CD4-positive, alpha-beta T cell treated with Interleukin-12 subunit alpha and Interleukin-12 subunit beta, for 1 hour (primary cell): ENCODE results near the gene TPPP2.
"Not testable (repeated sequence)": the region's sequence is repeated elsewhere in the genome, so short reads cannot be mapped to it uniquely, and the experiment has no call there.

Experiments used
- DNase-seq: peaks from one replicate; pipeline ENCODE4 v3.0.0-alpha.2; 2020

The TPPP2 gene

DNA sequence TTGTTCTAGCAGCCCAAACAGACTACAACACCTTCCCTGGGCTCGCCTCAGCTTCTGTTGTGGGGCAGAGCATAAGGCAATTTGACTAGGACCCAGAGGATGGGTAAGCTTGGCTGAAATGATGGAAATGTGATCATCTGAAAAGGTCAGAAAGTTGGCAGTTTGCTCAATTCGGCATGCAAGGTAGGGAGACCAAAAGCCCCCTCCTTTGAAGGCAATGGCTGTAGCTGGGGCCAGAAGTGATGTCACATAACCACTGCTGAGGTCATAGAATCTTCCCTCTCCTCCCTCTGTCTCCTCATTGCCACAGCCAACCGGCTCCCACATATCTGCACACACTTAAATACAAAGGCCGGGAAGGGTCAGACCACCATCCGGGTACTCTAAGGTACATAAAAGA, at the start of gene TPPP2:
Gene TPPP2 (plus strand): TSS at position 301 of the 400 bp plus-strand sequence. CDS start 365 bp downstream, outside the sequence.
- no peak for DNase-seq

DNA sequence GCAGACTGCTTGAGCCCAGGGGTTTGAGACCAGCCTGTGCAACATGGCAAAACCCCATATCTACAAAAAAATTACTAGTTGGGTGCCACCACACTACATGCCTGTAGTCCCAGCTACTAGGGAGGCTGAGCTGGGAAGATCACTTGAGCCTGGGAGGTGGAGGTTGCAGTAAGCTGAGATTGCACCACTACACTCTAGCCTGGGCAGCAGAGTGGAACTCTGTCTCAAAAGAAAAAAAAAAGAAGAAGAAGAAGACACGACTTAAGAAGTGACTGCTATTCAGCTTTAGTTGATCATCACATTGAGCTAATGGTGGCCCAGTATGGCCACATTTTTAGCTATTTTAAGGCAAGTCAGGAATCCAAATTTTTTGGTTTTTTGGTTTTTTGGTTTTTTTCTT, 49.1 kb upstream of the TPPP2 start:
- DNase-seq, result no peak

DNA sequence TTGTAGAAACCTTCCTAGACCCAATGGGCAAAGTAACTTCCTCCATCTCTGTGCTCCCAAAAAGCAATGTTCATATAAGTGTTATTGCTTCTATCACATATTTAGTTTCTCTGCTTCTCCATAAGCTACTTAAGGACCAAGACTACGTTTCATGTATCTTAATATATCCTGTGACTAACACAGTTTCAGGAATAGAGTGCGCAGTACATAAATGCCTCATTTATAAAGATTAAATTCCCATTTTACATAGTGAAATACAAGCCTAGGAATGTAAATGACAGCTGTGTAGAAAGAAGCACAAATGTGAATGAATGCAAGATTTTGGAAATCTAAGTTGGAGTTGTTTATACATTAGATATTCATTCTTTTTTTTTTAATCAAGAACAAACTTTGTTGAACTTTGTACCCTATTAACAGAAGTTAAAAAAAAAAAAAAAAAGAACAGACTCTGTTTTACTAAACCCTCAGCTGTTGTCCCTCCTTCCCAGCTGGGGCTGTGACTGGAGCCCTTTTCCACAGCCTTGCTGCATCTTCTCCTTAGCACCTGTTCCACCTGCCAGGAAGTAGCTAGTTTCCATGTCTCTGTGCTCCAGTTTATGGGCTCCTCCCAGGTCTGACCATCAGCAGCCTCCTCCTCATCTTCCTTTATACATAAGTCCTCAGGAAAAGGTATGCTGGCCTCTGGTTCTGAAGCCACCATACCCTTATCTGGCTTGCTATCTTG, 47.2 kb upstream of the TPPP2 start:
- no peak for DNase-seq

DNA sequence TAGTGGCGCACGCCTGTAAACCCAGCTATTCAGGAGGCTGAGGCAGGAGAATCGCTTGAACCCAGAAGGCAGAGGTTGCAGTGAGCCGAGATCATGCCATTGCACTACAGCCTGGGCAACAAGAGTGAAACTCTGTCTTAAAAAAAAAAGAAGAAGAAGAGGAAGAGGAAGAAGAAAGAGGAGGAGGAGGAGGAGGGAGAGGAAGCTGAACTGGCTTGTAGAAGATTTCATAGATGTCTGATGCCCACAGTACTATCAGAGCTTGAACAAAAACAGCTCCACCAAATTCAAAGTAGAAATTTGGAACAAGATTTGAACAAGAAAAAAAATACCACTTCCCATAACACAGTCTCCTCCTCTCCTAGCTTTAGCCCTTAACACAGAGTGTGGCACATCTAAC, 44.4 kb upstream of the TPPP2 start:
- not testable (repeated sequence) for DNase-seq

DNA sequence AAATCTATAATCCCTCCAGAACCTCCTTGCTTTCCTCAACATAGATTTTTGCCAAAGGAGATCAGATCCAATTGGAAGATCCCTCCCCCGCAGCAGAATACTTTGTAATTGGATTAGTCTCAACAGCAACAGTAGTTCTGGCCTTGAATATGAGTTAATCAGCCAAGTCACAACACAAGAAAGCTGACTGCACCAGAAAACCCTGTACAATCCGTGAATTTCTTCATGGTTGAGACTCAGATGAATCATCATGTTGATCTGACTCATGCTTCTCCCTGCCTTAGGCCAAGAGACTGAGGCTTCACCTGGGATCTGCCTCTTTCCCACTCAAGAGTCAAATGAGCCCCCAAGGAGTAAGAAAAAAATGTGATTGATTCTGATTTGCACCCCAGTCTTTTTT, 43.2 kb upstream of the TPPP2 start:
- no peak for DNase-seq

DNA sequence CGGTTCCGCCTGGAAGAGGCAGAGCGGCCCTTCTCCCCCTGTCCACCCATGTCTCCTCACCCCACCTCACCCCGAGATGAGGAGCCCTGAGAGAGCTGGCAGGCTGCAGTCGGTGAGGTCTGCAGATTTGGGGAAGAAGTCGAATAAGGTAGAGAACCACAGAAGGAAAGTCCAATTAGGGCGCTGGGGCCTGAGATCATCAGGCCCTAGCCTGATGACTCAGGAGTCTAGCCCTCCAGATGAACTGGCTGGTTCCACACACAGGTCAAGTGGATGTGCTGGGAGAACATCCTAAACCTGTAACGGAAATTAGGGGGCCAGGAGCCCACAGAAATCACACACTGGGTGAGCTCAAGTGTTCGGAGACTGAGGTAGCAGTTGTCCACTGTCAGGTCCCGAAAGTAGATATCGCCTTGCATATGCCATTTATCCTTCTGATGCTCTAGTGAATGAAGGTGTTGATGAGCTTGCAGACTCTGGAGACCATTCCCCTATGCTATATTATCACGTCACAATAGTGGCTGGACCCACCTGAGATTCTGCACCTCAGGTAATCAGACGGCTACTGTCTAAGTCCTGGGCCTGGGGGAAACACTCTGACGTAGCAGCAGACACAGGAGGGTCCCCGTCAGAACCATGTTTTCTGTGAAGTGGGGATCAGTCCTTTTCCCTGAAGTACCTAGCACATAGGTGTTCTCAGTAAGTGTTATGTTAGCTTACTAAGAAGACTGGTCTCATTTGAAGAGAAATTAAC, 41.1 kb upstream of the TPPP2 start:
- DNase-seq, result no peak

DNA sequence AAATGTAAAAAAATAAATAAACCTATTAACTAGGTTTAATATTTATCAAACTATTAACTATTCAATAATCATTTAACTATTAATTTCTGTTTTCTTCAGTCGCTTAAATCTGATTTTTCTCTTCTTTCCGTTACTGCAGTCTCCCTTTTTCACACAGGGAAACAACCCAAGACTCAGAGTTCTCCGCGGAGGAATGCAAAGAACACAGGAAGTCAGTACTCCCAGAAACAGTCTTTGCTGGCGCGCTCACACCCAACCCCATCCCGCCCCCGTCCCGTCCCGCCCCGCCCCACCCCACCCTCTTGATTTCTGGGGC, 40.6 kb upstream of the TPPP2 start:
- DNase-seq, result no peak

DNA sequence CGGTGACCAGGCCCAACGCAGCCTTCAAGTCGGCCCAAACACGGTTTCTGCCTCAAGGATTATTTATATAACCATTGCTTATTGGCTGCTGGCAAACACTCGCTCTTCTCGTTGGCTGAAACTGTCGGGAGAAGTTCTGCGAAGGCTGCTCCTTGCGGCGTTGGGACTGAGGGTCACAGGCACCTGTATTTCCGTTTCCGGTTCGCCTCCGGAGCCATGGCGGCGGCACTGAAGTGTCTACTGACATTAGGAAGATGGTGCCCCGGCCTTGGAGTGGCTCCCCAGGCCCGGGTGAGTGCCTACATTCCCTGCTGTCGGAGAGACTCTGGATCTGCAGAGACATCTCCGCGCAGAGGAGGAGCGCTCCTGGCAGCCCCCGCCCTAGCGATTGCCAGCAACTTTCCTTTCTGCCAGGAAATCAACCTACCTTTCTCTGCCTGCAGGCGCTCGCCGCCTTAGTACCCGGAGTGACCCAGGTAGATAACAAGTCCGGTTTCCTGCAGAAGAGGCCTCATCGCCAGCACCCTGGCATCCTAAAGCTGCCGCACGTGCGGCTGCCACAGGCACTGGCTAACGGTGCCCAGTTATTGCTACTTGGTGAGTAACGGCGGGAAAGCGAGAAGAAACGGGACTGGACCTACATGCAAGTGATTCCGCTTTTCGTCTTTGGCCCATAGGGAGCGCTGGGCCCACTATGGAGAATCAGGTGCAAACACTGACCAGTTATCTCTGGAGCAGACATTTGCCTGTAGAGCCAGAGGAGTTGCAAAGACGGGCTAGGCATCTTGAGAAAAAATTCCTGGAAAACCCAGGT, 40.0 kb upstream of the TPPP2 start, which contains the start of gene METTL17:
Gene METTL17 (plus strand): TSS at position 194 of the 814 bp plus-strand sequence. CDS start 23 bp downstream, at position 217.
- peak; percentile 89 for DNase-seq

DNA sequence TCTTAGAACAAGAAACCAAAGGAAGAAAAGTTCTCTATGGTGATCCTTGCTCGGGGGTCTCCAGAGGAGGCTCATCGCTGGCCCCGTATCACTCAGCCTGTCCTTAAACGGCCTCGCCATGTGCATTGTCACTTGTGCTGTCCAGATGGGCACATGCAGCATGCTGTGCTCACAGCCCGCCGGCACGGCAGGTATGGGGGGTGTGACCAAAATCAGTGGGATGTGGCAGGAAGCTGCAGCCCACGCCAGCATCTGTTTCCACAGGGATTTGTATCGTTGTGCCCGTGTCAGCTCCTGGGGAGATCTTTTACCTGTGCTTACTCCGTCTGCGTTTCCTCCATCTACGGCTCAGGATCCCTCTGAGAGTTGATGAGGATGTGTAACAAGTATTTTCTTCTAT, 33.5 kb upstream of the TPPP2 start:
- no peak for DNase-seq

DNA sequence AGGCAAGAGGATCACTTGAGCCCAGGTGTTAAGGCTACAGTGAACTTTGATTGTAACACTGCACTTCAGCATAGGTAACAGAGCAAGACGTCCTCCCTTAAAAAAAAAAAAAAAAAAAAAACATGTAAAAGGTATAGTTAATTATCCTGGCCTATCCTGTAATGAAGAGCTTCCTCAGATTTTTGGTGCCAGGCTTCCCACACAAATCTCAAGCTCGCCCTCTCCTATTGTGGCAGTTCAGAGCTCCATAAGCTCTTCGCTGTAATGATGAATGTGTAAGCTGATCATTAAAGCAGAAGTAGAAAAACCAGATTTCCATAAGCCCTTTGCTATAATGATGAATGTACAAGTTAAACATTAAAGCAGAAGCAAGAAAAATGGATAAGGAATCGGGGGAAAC, 32.9 kb upstream of the TPPP2 start:
- no peak for DNase-seq

DNA sequence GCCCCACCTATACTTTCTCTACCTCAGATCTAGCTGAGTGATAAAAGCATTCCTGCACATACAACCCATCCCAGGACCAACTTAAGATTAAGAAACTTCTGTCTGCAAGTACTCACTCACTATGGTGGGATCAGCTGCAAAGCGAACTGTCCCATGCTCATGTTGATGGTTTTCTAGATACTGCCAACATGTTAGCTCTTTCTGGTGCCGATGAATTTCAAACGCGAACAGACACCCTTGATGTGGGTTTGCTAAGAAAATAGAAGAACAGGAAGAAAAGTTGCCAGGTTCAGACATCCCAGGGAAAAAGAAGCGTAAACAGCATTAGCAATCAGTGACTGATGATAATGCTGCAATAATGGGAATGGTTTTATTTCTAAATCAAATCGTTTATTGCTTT, 32.5 kb upstream of the TPPP2 start:
- DNase-seq, result no peak

DNA sequence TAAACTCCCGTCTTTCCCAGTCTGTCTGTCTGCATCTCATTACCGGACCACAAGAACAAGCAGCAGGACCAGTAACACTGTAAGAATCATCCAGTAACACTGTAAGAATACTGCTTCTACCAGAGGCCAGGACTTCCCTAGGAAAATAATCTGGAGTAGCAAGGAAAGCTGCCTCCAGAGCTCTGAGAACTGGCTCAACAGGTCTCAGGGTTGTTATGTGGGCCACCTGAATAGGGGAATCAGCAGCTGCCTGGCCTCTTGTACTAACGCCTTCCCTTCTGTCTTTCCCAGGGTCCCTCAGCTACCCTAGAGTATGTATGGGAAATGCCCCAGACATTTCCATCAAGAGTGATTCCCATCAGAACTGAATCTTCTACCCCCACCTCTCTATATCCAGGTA, 31.9 kb upstream of the TPPP2 start:
- no peak for DNase-seq

DNA sequence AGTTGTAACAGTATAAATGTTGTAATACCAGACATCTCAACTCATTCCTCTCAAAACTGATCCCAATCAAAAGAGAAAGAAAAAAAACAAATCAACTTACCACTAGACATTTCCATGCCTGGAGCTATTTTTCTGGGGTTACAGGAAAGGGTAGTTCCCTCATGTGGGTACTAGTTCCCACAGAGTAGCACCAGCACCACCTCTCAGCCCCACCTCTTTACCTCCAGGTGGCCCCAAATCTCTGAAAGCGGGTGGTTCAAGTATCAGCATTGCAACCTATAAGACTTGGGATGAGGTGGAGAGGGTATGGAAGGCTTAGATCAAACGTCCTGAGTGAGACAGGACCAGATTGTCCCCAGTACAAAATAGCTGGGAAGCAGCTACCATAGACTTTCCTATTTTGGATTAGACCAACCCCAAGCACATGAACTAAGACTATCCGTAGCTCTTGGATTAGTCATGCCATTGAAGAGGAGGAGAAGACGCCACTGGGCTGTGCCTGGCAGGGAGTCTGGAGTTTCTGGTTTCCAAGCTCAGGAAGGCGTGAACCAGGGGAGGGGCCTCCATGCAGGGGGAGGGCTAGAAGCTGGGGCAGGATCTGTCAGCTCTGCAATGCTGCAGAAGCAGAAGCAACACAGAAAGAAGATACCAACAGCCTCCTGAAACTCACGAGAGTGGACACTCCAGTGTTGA, 31.2 kb upstream of the TPPP2 start, which contains the start of gene SLC39A2:
Gene SLC39A2 (plus strand): TSS at position 620 of the 693 bp plus-strand sequence. CDS start 154 bp downstream, outside the sequence.
- DNase-seq, result no peak

DNA sequence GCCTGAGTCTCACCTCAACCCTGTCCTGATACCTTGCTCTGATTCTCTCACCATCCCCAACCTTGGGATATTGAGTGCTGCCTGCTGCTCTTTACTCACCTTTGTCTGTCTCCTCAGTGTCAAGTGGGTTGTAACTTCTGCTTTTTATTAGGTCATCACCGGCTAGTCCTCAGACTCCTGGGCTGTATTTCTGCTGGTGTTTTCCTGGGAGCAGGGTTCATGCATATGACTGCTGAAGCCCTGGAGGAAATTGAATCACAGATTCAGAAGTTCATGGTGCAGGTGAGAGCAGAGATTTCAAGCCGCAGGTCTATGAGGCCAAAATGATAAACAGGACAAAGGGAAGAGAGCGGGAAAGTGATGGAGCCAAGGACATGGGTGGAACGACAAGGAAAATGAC, 30.4 kb upstream of the TPPP2 start:
- DNase-seq, result no peak

DNA sequence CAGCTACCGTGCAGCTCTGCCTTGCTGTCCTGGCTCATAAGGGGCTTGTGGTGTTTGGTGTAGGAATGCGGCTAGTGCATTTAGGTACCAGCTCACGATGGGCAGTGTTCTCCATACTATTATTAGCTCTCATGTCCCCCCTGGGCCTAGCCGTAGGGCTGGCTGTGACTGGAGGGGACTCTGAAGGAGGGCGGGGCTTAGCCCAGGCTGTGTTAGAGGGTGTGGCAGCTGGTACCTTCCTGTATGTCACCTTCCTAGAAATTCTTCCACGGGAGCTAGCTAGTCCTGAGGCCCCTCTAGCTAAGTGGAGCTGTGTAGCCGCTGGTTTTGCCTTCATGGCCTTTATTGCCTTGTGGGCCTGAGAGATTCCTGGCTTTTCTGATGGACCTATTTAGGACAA, 28.8 kb upstream of the TPPP2 start:
- no peak for DNase-seq

DNA sequence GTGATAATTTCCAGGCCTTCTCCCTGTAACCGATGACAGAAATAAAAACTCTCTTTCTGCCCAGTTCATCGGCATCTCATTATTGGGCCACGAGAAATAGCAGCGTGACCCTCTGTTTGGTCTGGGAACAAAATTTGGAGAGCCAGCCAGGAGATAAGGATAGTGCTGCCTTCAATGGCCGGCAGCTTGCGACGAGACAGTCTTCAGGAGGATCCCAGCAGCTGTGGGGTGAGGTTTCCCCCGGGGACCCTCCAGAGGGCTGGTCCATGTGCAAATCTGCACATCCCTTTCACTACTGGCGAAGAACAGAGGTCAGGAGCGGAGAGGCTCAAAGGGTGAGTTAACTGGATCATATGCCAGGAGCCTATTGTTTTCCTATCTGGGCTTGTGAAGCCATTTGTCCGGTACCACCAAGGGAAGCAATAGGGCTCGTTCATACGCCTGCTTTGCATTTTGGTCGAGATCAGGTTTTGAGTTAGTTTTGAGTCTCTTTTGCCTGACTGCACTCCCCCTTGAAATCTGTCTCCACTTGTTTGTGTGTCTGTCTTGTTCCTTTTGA, 26.1 kb upstream of the TPPP2 start:
- no peak for DNase-seq

DNA sequence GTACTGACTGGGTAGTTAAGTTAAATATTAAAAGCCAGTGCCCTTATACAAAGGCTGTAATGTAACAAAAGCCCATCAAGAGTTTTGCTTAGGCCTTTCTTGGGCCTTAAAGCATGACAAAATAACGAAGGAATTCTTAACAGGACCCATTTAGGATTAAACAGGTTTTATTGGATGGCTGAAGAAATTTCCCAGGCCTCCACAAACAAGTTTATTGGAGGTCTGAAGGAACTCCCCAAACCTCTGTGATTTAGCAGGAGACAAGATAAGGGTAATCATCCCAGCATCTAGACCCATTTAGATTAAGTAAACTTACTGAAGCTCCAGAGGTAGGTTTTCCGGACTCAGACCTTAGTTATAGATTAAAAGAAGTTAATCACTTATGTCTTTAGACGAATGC, 20.3 kb upstream of the TPPP2 start:
- not testable (repeated sequence) for DNase-seq

DNA sequence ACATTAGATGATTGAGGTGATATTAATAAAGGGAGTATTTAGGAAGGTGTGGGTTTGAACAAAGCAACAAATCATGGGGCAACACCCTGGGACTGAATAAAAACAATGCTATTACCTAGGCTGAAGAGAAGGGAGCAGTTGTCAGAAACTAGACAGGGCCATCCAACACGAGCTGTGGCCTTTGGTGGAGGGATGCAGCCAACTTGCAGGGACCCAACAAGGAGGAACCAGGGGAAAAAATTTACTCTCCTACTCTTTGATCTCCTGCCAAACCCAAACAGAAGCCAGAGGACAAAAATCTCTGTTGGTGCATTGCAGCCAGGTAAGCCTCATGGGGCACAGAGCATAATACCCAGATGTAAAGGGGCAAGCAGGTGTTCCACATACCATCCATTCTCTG, 18.9 kb upstream of the TPPP2 start:
- no peak for DNase-seq

DNA sequence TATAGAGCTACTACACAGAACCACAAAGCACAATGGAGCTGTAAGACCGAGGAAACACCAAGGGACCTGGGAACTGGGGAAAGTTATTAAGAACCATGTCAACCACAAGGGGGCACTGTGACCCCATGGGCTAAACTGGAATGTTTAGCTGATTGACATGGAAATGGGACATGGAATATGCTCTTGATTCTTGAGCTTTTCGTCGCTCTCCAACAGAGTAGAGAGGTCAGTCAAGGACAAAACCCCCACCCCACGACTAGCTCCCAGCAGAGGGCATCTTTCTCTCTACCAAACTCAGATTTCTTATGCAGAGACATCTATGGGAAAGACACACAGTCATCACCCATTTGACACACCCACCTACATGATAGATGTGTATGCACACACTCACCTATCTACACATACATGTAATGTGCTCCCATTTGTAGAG, 15.2 kb upstream of the TPPP2 start:
- DNase-seq, result peak; percentile 82

DNA sequence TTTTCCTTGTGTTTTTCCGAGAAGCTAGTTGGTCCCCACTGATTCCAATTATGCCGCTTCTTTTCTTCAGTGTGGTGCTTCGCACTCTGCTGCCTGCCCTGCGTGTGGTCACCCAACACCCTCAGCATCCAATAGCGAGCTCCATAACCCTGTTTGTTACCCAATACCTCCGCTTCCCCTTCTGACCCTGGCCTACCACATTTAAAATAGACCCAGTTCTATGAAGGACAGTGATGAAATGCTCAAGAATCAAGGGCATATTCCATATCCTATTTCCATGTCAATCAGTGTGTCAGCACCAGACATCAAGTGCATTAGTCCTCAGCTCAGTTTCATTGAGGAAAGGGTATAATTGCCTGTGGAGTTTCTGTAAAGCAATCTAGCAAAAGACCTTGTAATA, 14.7 kb upstream of the TPPP2 start:
- no peak for DNase-seq

DNA sequence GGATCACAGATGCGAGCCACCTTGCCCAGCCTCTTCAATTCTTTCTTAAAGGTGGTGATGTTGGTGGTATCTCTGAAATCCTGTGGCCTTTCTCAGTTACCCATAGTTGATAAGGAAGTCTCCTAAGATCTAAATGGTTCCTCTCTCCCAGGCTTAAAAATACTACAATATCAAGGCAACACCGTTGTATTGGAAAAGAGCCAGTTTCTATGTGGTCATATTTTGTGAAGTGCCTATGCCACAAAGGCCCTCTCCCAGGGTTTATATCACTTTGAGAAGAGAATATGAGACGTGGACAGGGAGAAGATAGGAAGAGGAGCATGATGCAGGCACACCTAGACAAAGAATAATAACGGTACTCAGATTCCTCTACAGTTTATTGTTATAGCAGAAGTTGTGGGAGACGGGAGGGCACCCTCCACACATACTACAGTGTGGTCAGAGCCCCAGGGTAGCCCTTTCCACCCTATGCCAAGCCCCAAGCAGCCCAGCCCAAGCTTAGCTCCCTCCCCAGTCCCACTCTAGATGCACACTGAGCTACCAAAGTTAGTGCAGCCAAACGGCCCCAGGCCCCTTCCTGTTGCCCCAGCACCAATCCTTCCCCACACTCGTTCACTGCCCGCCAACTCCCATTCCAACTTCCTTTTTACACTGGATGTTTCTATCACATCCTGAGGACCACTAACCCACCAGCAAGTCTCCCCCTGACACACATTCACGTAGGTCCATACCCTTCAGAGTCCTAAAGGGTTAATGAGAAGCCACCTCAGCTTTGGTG, 13.4 kb upstream of the TPPP2 start:
- no peak for DNase-seq
